ENCODE data around the gene TMPRSS7.

DNA sequence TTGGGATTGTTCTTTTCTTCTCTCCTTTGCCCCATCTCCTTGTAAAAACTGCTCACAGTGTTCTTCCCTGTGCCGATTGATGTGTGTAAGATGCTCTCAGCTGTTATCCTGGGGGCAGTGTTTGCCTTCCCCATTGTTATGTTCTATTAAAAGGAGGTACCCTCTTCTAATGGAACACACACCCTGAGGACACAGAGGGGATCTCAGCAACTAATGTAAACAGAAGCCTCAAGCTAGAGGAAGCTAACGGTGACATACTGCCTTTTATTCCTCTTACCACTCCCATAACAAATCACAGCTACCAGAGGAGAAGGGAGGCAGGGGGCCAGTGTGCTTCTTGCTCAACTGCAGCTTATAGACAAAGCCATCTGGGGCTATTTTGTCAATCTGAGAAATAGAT, 33.6 kb upstream of the TMPRSS7 start:
- TF ChIP-seq RXRA (IDR thresholded peaks at IDR 0.05; ENCODE audit: borderline replicate concordance, low read depth) (no peak), CTCF (IDR thresholded peaks at IDR 0.05) (no peak), RAD21 (IDR thresholded peaks at IDR 0.05; ENCODE audit: low read length) (no peak)

All from SK-N-SH (cell line).